ENCODE data around the gene MYB.
A peak's percentile ranks its signal among the peaks of the same experiment; 100 is the strongest.

Gene MYB

GRCh38 chr6:135251498-135252441, 70.7 kb downstream of the MYB start:
- DNase-seq (ENCODE audit: low spot score) = peak; percentile 61

- DNase-seq (ENCODE audit: low spot score) = no peak
Observed at GRCh38 chr6:135254471-135254870, 73.4 kb downstream of the MYB start.

- DNase-seq (ENCODE audit: low spot score) = no peak
Observed at GRCh38 chr6:135256866-135257265, 75.8 kb downstream of the MYB start.

- no peak for DNase-seq (ENCODE audit: low spot score)
Observed at GRCh38 chr6:135257631-135258405, 76.7 kb downstream of the MYB start.

GRCh38 chr6:135258970-135259369, 77.9 kb downstream of the MYB start:
- no peak for DNase-seq (ENCODE audit: low spot score)

GRCh38 chr6:135260612-135261011, 79.5 kb downstream of the MYB start:
- DNase-seq (ENCODE audit: low spot score) = no peak

GRCh38 chr6:135261872-135262725, 81.0 kb downstream of the MYB start:
- DNase-seq (ENCODE audit: low spot score) = no peak

- no peak for DNase-seq (ENCODE audit: low spot score)
Observed at GRCh38 chr6:135265278-135265677, 84.2 kb downstream of the MYB start.

GRCh38 chr6:135266675-135267074, 85.6 kb downstream of the MYB start:
- no peak for DNase-seq (ENCODE audit: low spot score)

- no peak for DNase-seq (ENCODE audit: low spot score)
Observed at GRCh38 chr6:135267085-135267484, 86.0 kb downstream of the MYB start.

- no peak for DNase-seq (ENCODE audit: low spot score)
Observed at GRCh38 chr6:135268263-135268662, 87.2 kb downstream of the MYB start.

- no peak for DNase-seq (ENCODE audit: low spot score)
Observed at GRCh38 chr6:135268740-135269139, 87.6 kb downstream of the MYB start.
